SK-N-SH (cell line): ENCODE data around the gene SERPINC1. TPM values are rescaled to one million over a fixed set of nuclear protein-coding genes. Genes with fewer than 3 reads are reported as not detected.

Experiments
- CTCF ChIA-PET: fragments of 300-600, 350-600 bp; formaldehyde crosslinking; extraction: SDS; loops from one replicate; lab custom pipeline; 2021; lab: Yijun Ruan, JAX
- POLR2A ChIA-PET: fragments of 350-600 bp; sonication (Branson Sonifier 250); formaldehyde crosslinking; extraction: SDS; loops from one replicate; lab custom pipeline; 2020; ENCODE audit warnings: antibody characterized with exemption, inconsistent platforms; lab: Yijun Ruan, JAX
- DNase-seq: peaks from one replicate; pipeline ENCODE4 v3.0.0; 2012
- H2AFZ ChIP-seq: fragments of 200-600 bp; sonication (generic); 2 replicates; pipeline ENCODE4 v1.8.1; 2016; ENCODE audit warnings: antibody characterized with exemption, mild to moderate bottlenecking, low read depth
- H3F3A ChIP-seq: fragments of 200-600 bp; sonication (generic); replicated peaks from 2 replicates; pipeline ENCODE3; 2016; ENCODE audit warnings: antibody characterized with exemption, mild to moderate bottlenecking; ENCODE audit not compliant: insufficient read depth
- H3K27ac ChIP-seq, 2 experiments: fragments of 200-500 bp in 1 of 2; fragments of 200-600 bp in 1 of 2; sonication (Bioruptor generic) in 1 of 2; sonication (generic), shearing (Covaris generic) in 1 of 2; 2 replicates each; pipeline versions ENCODE4 v1.5.1 to v1.6.1; 2014 to 2016; ENCODE audit warnings: low read depth in 2 of 2, inconsistent platforms in 1 of 2, low read length in 1 of 2, mild to moderate bottlenecking in 1 of 2, mixed read lengths in 1 of 2
- H3K27me3 ChIP-seq: fragments of 200-600 bp; sonication (generic), shearing (Covaris generic); 2 replicates; pipeline ENCODE4 v1.6.1; 2016; ENCODE audit warnings: mixed run types; ENCODE audit not compliant: insufficient read depth
- H3K36me3 ChIP-seq, 2 experiments: fragments of 200-500 bp in 1 of 2; fragments of 200-600 bp in 1 of 2; sonication (Bioruptor generic) in 1 of 2; sonication (generic) in 1 of 2; replicated peaks in 1 of 2; 2 replicates each; pipeline versions ENCODE3 to v1.5.1; 2014 to 2016; ENCODE audit warnings: low read length in 1 of 2, mild to moderate bottlenecking in 1 of 2; ENCODE audit not compliant: insufficient read depth in 2 of 2, control insufficient read depth in 1 of 2
- H3K4me1 ChIP-seq, 2 experiments: fragments of 200-500 bp in 1 of 2; fragments of 200-600 bp in 1 of 2; sonication (Bioruptor generic) in 1 of 2; sonication (generic), shearing (Covaris generic) in 1 of 2; 2 replicates each; pipeline versions ENCODE4 v1.5.1 to v1.6.1; 2014 to 2016; ENCODE audit warnings: low read depth in 1 of 2, low read length in 1 of 2, mixed run types in 1 of 2; ENCODE audit not compliant: insufficient read depth in 2 of 2, control insufficient read depth in 1 of 2
- H3K4me2 ChIP-seq: fragments of 200-600 bp; sonication (generic), shearing (Covaris generic); 2 replicates; pipeline ENCODE4 v1.6.1; 2017; ENCODE audit warnings: mixed run types
- H3K4me3 ChIP-seq, 2 experiments: fragments of 200-500 bp in 1 of 2; fragments of 200-600 bp in 1 of 2; sonication (Bioruptor generic) in 1 of 2; sonication (generic), shearing (Covaris generic) in 1 of 2; 2 replicates each; pipeline versions ENCODE4 v1.5.1 to v1.8.1; 2014 to 2016; ENCODE audit warnings: low read depth in 2 of 2, inconsistent platforms in 1 of 2, low read length in 1 of 2, mild to moderate bottlenecking in 1 of 2, mixed read lengths in 1 of 2, moderate library complexity in 1 of 2
- H3K79me2 ChIP-seq: fragments of 200-600 bp; sonication (generic); 2 replicates; pipeline ENCODE4 v1.8.1; 2017; ENCODE audit warnings: mild to moderate bottlenecking; ENCODE audit not compliant: insufficient read depth
- H3K9ac ChIP-seq: fragments of 200-600 bp; sonication (generic); 2 replicates; pipeline ENCODE4 v1.6.1; 2017; ENCODE audit warnings: mixed run types
- H3K9me2 ChIP-seq: fragments of 200-600 bp; sonication (generic); 2 replicates; pipeline ENCODE4 v1.6.1; 2017; ENCODE audit warnings: mixed run types
- H3K9me3 ChIP-seq: fragments of 200-600 bp; sonication (generic); 2 replicates; pipeline ENCODE4 v1.6.1; 2017; ENCODE audit warnings: mixed run types, mild to moderate bottlenecking, moderate library complexity
- H4K20me1 ChIP-seq: fragments of 200-600 bp; sonication (generic); 2 replicates; pipeline ENCODE4 v1.6.1; 2017; ENCODE audit warnings: mild to moderate bottlenecking, mixed run types; ENCODE audit not compliant: insufficient read depth
- ELF1 ChIP-seq: IDR thresholded peaks from 2 replicates; pipeline ENCODE4 v1.4.0; 2012
- EP300 ChIP-seq, 2 experiments: IDR thresholded peaks; 2 replicates each; pipeline versions ENCODE4 v1.4.0 to v1.6.1; 2012; ENCODE audit warnings: borderline replicate concordance in 1 of 2, low read depth in 1 of 2, low read length in 1 of 2
- EZH2phosphoT487 ChIP-seq: fragments of 200-600 bp; sonication (generic); IDR thresholded peaks from 2 replicates; pipeline ENCODE4 v1.6.1; 2017; ENCODE audit warnings: low read depth, mixed run types, mild to moderate bottlenecking, antibody characterized with exemption, moderate library complexity, borderline replicate concordance
- FOSL2 ChIP-seq: IDR thresholded peaks from 2 replicates; pipeline ENCODE4 v1.4.0; 2012; ENCODE audit warnings: low read depth, mild to moderate bottlenecking, moderate library complexity, borderline replicate concordance
- FOXM1 ChIP-seq: IDR thresholded peaks from 2 replicates; pipeline ENCODE4 v1.4.0; 2012; ENCODE audit warnings: low read depth, mild to moderate bottlenecking
- GABPA ChIP-seq: IDR thresholded peaks from 2 replicates; pipeline ENCODE4 v1.4.0; 2012; ENCODE audit warnings: low read depth, mild to moderate bottlenecking
- GATA2 ChIP-seq: sonication (generic); formaldehyde crosslinking; IDR thresholded peaks from 2 replicates; pipeline ENCODE4 v1.5.0; 2020; ENCODE audit warnings: mild to moderate bottlenecking, missing genetic modification reagents
- IRF3 ChIP-seq: fragments of 150-350 bp; IDR thresholded peaks from 2 replicates; pipeline ENCODE4 v1.6.1; 2016; ENCODE audit warnings: mild to moderate bottlenecking, low read depth, low read length
- JUND ChIP-seq: IDR thresholded peaks from 2 replicates; pipeline ENCODE4 v1.4.0; 2012
- MAX ChIP-seq: IDR thresholded peaks from 2 replicates; pipeline ENCODE4 v1.4.0; 2012; ENCODE audit warnings: low read depth
- MEF2A ChIP-seq: IDR thresholded peaks from 2 replicates; pipeline ENCODE4 v1.4.0; 2012; ENCODE audit warnings: low read depth, borderline replicate concordance
- MXI1 ChIP-seq: IDR thresholded peaks from 2 replicates; pipeline ENCODE4 v1.6.1; 2012; ENCODE audit warnings: mild to moderate bottlenecking, low read depth, low read length, improper control_type of control experiment
- NFIC ChIP-seq: IDR thresholded peaks from 2 replicates; pipeline ENCODE4 v1.4.0; 2012; ENCODE audit warnings: borderline replicate concordance
- POLR2AphosphoS5 ChIP-seq: IDR thresholded peaks from 2 replicates; pipeline ENCODE4 v1.6.1; 2012; ENCODE audit warnings: low read depth, low read length
- RFX5 ChIP-seq: IDR thresholded peaks from 2 replicates; pipeline ENCODE4 v1.6.1; 2012; ENCODE audit warnings: mild to moderate bottlenecking, improper control_type of control experiment, low read length
- RXRA ChIP-seq: IDR thresholded peaks from 2 replicates; pipeline ENCODE4 v1.4.0; 2012; ENCODE audit warnings: low read depth, mild to moderate bottlenecking, borderline replicate concordance
- SIN3A ChIP-seq: IDR thresholded peaks from 2 replicates; pipeline ENCODE4 v1.6.1; 2012; ENCODE audit warnings: low read depth, mild to moderate bottlenecking, low read length, moderate library complexity, borderline replicate concordance
- SMC3 ChIP-seq: IDR thresholded peaks from 2 replicates; pipeline ENCODE4 v1.6.1; 2012; ENCODE audit warnings: low read depth, low read length, improper control_type of control experiment
- TAF1 ChIP-seq: IDR thresholded peaks from 2 replicates; pipeline ENCODE4 v1.6.1; 2012; ENCODE audit warnings: low read depth, mild to moderate bottlenecking, low read length, moderate library complexity, borderline replicate concordance
- USF1 ChIP-seq: IDR thresholded peaks from 2 replicates; pipeline ENCODE4 v1.4.0; 2012; ENCODE audit warnings: low read depth, borderline replicate concordance
- WGBS: methylation state at CpG from one replicate; pipeline ENCODE4 v1.1.6; 2017; ENCODE audit warnings: low lambda C conversion rate; 5-methylcytosine and 5-hydroxymethylcytosine counted together
- polyA plus RNA-seq, 3 experiments: library from polyadenylated mRNA; depleted of rRNA; stranded (reverse); fragments of >200 nt; gene quantifications; 2 replicates each; pipeline ENCODE4 v1.2.3, GENCODE V29; 2012

Gene SERPINC1
- polyA plus RNA-seq, 1 of the 3 experiments (the other 2 are of a cell fraction), result 0.08 TPM

GRCh38 chr1:173894189-173894588 lies 22.9 kb downstream of the SERPINC1 start:
- H3K36me3 ChIP-seq, result peaks cover 7 to 38% of the 10 kb centered on the region in 2 experiments
- H3K79me2 ChIP-seq, result no peaks in the 10 kb centered on the region
- H3K4me2 ChIP-seq, result no peak overlapping the region
- no peak overlapping the region for H2AFZ ChIP-seq
- H3F3A ChIP-seq, result no peaks in the 10 kb centered on the region
- H4K20me1 ChIP-seq, result no peaks in the 10 kb centered on the region
- H3K9me2 ChIP-seq, result no peaks in the 10 kb centered on the region
- DNase-seq, result no peak
- 88% methylated on average over 3 of the region's 3 CpGs for WGBS
- CTCF ChIA-PET, result no interaction called here
- H3K27me3 ChIP-seq, result no peaks in the 10 kb centered on the region
- H3K9me3 ChIP-seq, result no peaks in the 10 kb centered on the region
- no peak overlapping the region for H3K4me3 ChIP-seq
- POLR2A ChIA-PET, result interaction anchor here (0.8 kb wide), 1 partner anchor 26 kb away, joined by 3 read pairs; the partner anchor contains the start of gene ZBTB37
- no peak overlapping the region for H3K9ac ChIP-seq
- TF ChIP-seq GABPA (no peak), MEF2A (no peak), SIN3A (no peak), RFX5 (no peak), MAX (no peak), IRF3 (no peak), NFIC (no peak), EP300 (IDR thresholded peaks at IDR 0.05; ENCODE audit: borderline replicate concordance in 1 of 2, low read depth in 1 of 2, low read length in 1 of 2) (no peak), FOXM1 (no peak), MXI1 (no peak), JUND (no peak), ELF1 (no peak), USF1 (no peak), FOSL2 (no peak)
- H3K4me1 ChIP-seq, result no peaks in the 10 kb centered on the region; a peak in 1 of 4 replicates
- H3K27ac ChIP-seq, result no peak overlapping the region

- no peak overlapping the region for H3K27ac ChIP-seq
- H3K9me2 ChIP-seq, result no peaks in the 10 kb centered on the region
- no peak overlapping the region for H3K9ac ChIP-seq
- no peaks in the 10 kb centered on the region for H4K20me1 ChIP-seq
- ChIA-PET POLR2A (no interaction called here), CTCF (no interaction called here)
- no peaks in the 10 kb centered on the region for H3K27me3 ChIP-seq
- TF ChIP-seq SIN3A, result no peak
- no peak for TF ChIP-seq RXRA
- TF ChIP-seq EZH2phosphoT487, result no peak
- no peak for TF ChIP-seq GATA2 (CRISPR knock-in tag)
- no peak for TF ChIP-seq POLR2AphosphoS5
- TF ChIP-seq SMC3, result no peak
- TF ChIP-seq ELF1, result no peak
- TF ChIP-seq FOXM1, result no peak
- no peak for TF ChIP-seq TAF1
- no peak for TF ChIP-seq IRF3
- WGBS, result 92% methylated on average over 1 of the region's 1 CpG
- no peaks in the 10 kb centered on the region for H3K9me3 ChIP-seq
- DNase-seq, result no peak
- no peak overlapping the region for H3K4me2 ChIP-seq
- H2AFZ ChIP-seq, result no peak overlapping the region
- H3F3A ChIP-seq, result no peaks in the 10 kb centered on the region
- H3K36me3 ChIP-seq, result peaks cover 7 to 44% of the 10 kb centered on the region in 2 experiments
- no peaks in the 10 kb centered on the region; a peak in 1 of 4 replicates for H3K4me1 ChIP-seq
- H3K4me3 ChIP-seq, result no peak overlapping the region
- H3K79me2 ChIP-seq, result no peaks in the 10 kb centered on the region
Measured at GRCh38 chr1:173893611-173894010, 23.5 kb downstream of the SERPINC1 start.
